Upper lobe of left lung (tissue), 4 donors: ENCODE results near the gene GATC.

Experiments used
- CTCF ChIP-seq, 6 experiments: fragments of 450-650 bp in 4 of 6; fragments of 200-600 bp in 2 of 6; sonication (generic) in 2 of 6; IDR thresholded peaks; one replicate each; pipeline ENCODE4 v1.5.1; 2016 to 2019; ENCODE audit warnings: antibody characterized with exemption in 6 of 6
- POLR2A ChIP-seq, 4 donors: fragments of 450-650 bp; IDR thresholded peaks; one replicate each; pipeline ENCODE4 v1.5.1; 2016 to 2017; ENCODE audit warnings: antibody characterized with exemption in 4 of 4, mild to moderate bottlenecking in 2 of 4
- POLR2AphosphoS5 ChIP-seq, 2 donors: sonication (generic); formaldehyde crosslinking; IDR thresholded peaks; one replicate each; pipeline ENCODE4 v1.5.1; 2017; ENCODE audit warnings: antibody characterized with exemption in 2 of 2

GRCh38 chr12:120429368-120429767 lies 16.9 kb upstream of the GATC start:
- TF ChIP-seq CTCF (IDR thresholded peaks at IDR 0.05) (no peak), POLR2AphosphoS5 (IDR thresholded peaks at IDR 0.05) (no peak), POLR2A (IDR thresholded peaks at IDR 0.05) (no peak)
